GM12878 (cell line): ENCODE results near the gene HOMER2. TPM values are rescaled to one million over a fixed set of nuclear protein-coding genes. Genes with fewer than 3 reads are reported as not detected.

Experiments
- ATAC-seq: fragments of 200-7000 bp; cut with Tn5 transposase; 3 replicates; pipeline ENCODE4 v1.9.1; 2020; ENCODE audit warnings: mild to moderate bottlenecking, moderate library complexity
- BruUV-seq: library from RNA; stranded (reverse); fragments of 400-500 nt; replicated peaks from 2 replicates; lab custom pipeline; 2021; lab: Mats Ljungman, UMichigan
- CTCF ChIA-PET: fragments of 300-600 bp; sonication (Branson Sonifier 250); formaldehyde crosslinking; extraction: SDS; loops from one replicate; lab custom pipeline; 2021; ENCODE audit warnings: inconsistent platforms; lab: Yijun Ruan, JAX
- POLR2A ChIA-PET: fragments of 350-600 bp; formaldehyde crosslinking; extraction: SDS; loops from one replicate; lab custom pipeline; 2021; ENCODE audit warnings: inconsistent platforms; lab: Charles Lee
- RAD21 ChIA-PET: fragments of 300-600 bp; sonication (Branson Sonifier 250); formaldehyde crosslinking; loops from one replicate; lab custom pipeline; 2023; ENCODE audit warnings: antibody characterized with exemption; ENCODE audit not compliant: unreplicated experiment; lab: Charles Lee
- SMC1A ChIA-PET: fragments of 300-600 bp; sonication (Branson Sonifier 250); formaldehyde crosslinking; loops from one replicate; lab custom pipeline; 2023; ENCODE audit not compliant: unreplicated experiment, uncharacterized antibody; lab: Charles Lee
- DNase-seq: peaks from one replicate; pipeline ENCODE4 v3.0.0-alpha.2; 2011; ENCODE audit warnings: low read depth, low spot score
- FAIRE-seq: peaks from 3 replicates; lab custom pipeline; 2011; peaks lifted over from hg19 to GRCh38; lab: Jason Lieb, UNC
- H2AFZ ChIP-seq: 2 replicates; pipeline ENCODE4 v1.6.0; 2011; ENCODE audit warnings: low read depth, low read length, control low read depth; ENCODE audit not compliant: control insufficient read depth
- H3K27ac ChIP-seq: 2 replicates; pipeline ENCODE4 v1.5.1; 2011; ENCODE audit warnings: control low read depth; ENCODE audit not compliant: control insufficient read depth, insufficient read depth
- H3K27me3 ChIP-seq, 2 experiments: replicated peaks in 1 of 2; 2 replicates each; pipeline versions ENCODE4 v1.6.0 to v1.6.1; 2011; ENCODE audit warnings: low read length in 1 of 2; ENCODE audit not compliant: control insufficient read depth in 2 of 2, insufficient read depth in 2 of 2
- H3K36me3 ChIP-seq, 2 experiments: 2 replicates each; pipeline ENCODE4 v1.5.1; 2011; ENCODE audit warnings: low read length in 1 of 2; ENCODE audit not compliant: control insufficient read depth in 2 of 2, insufficient read depth in 2 of 2
- H3K4me1 ChIP-seq: 2 replicates; pipeline ENCODE4 v1.6.1; 2011; ENCODE audit warnings: mild to moderate bottlenecking, low read length, moderate library complexity, mixed read lengths; ENCODE audit not compliant: control insufficient read depth, insufficient read depth
- H3K4me2 ChIP-seq: 2 replicates; pipeline ENCODE4 v1.6.0; 2011; ENCODE audit warnings: control low read depth; ENCODE audit not compliant: control insufficient read depth, insufficient read depth
- H3K4me3 ChIP-seq: fragments of 200-600 bp; sonication (generic); 2 replicates; pipeline ENCODE4 v1.5.1; 2016
- H3K79me2 ChIP-seq: 2 replicates; pipeline ENCODE4 v1.6.0; 2011; ENCODE audit warnings: low read length; ENCODE audit not compliant: control insufficient read depth, insufficient read depth
- H3K9ac ChIP-seq: 2 replicates; pipeline ENCODE4 v1.8.0; 2011; ENCODE audit warnings: low read length, control low read depth, mixed read lengths; ENCODE audit not compliant: control insufficient read depth, insufficient read depth
- H3K9me3 ChIP-seq: replicated peaks from 3 replicates; pipeline ENCODE4 v1.5.1; 2011; ENCODE audit warnings: mild to moderate bottlenecking, low read length; ENCODE audit not compliant: control insufficient read depth, insufficient read depth
- H4K20me1 ChIP-seq: 2 replicates; pipeline ENCODE4 v1.6.0; 2011; ENCODE audit not compliant: control insufficient read depth, insufficient read depth
- BRCA1 ChIP-seq: IDR thresholded peaks from 2 replicates; pipeline ENCODE4 v1.6.1; 2011; ENCODE audit warnings: low read depth, low read length, improper control_type of control experiment
- CBX3 ChIP-seq: fragments of 200-600 bp; sonication (generic); IDR thresholded peaks from 2 replicates; pipeline ENCODE4 v1.6.1; 2016; ENCODE audit warnings: low read depth, borderline replicate concordance
- CBX5 ChIP-seq: sonication (generic); IDR thresholded peaks from 2 replicates; pipeline ENCODE4 v1.6.1; 2016; ENCODE audit warnings: low read depth, moderate library complexity, mild to moderate bottlenecking, inconsistent platforms
- EP300 ChIP-seq, 2 experiments: fragments of 150-350 bp in 1 of 2; IDR thresholded peaks; 2 replicates each; pipeline ENCODE4 v1.6.1; 2011 to 2012; ENCODE audit warnings: low read depth in 2 of 2, low read length in 2 of 2, borderline replicate concordance in 1 of 2, improper control_type of control experiment in 1 of 2, inconsistent platforms in 1 of 2; ENCODE audit not compliant: control insufficient read depth in 1 of 2
- FOS ChIP-seq: IDR thresholded peaks from 3 replicates; pipeline ENCODE4 v1.6.1; 2011; ENCODE audit warnings: borderline replicate concordance; ENCODE audit not compliant: insufficient read length; ENCODE audit errors: extremely low read depth
- JUND ChIP-seq: IDR thresholded peaks from 2 replicates; pipeline ENCODE4 v1.6.1; 2012; ENCODE audit warnings: low read depth, mild to moderate bottlenecking, low read length, improper control_type of control experiment, moderate library complexity
- KLF5 ChIP-seq: fragments of 450-650 bp; IDR thresholded peaks from 2 replicates; pipeline ENCODE4 v1.6.1; 2014; ENCODE audit warnings: mild to moderate bottlenecking; ENCODE audit not compliant: partially characterized antibody
- MEF2A ChIP-seq: IDR thresholded peaks from 2 replicates; pipeline ENCODE4 v1.6.1; 2011; ENCODE audit warnings: low read depth, mild to moderate bottlenecking, low read length, moderate library complexity; ENCODE audit not compliant: insufficient read depth
- NFIC ChIP-seq: IDR thresholded peaks from 2 replicates; pipeline ENCODE4 v1.6.1; 2012; ENCODE audit warnings: low read depth, mild to moderate bottlenecking, inconsistent platforms, low read length, moderate library complexity
- NFXL1 ChIP-seq: fragments of 450-650 bp; IDR thresholded peaks from 2 replicates; pipeline ENCODE4 v1.6.1; 2017; ENCODE audit warnings: antibody characterized with exemption, mild to moderate bottlenecking, borderline replicate concordance
- NR2C1 ChIP-seq: fragments of 450-650 bp; IDR thresholded peaks from 2 replicates; pipeline ENCODE4 v1.6.1; 2017; ENCODE audit warnings: antibody characterized with exemption, mild to moderate bottlenecking, moderate library complexity
- PAX8 ChIP-seq: fragments of 450-650 bp; IDR thresholded peaks from 2 replicates; pipeline ENCODE4 v1.6.1; 2017; ENCODE audit warnings: mild to moderate bottlenecking, moderate library complexity
- RCOR1 ChIP-seq: conservative IDR thresholded peaks from 2 replicates; pipeline ENCODE4 v1.6.1; 2012; ENCODE audit warnings: low read depth, low read length, improper control_type of control experiment
- SUPT20H ChIP-seq: IDR thresholded peaks from 2 replicates; pipeline ENCODE4 v1.6.1; 2011; ENCODE audit warnings: low read depth, mild to moderate bottlenecking, low read length, moderate library complexity, borderline replicate concordance; ENCODE audit not compliant: control insufficient read depth
- YBX1 ChIP-seq: fragments of 450-650 bp; IDR thresholded peaks from 2 replicates; pipeline ENCODE4 v1.6.1; 2016; ENCODE audit warnings: antibody characterized with exemption
- WGBS: methylation state at CpG from one replicate; pipeline ENCODE4 v1.1.6; 2016; ENCODE audit warnings: low lambda C conversion rate; ENCODE audit not compliant: insufficient replicate concordance, insufficient coverage; ENCODE audit errors: missing lambda C conversion rate; 5-methylcytosine and 5-hydroxymethylcytosine counted together
- in situ Hi-C: fragments of 300-500 bp; cut with MboI; formaldehyde crosslinking; loops from 9 replicates; pipeline ENCODE4 v1.14.3; 2018; ENCODE audit warnings: mixed read lengths
- intact Hi-C: fragments of 100-400 bp; cut with micrococcal nuclease; formaldehyde crosslinking; loops from one replicate; pipeline ENCODE4 v1.14.2; 2022; ENCODE audit not compliant: unreplicated experiment
- polyA plus RNA-seq, 11 experiments: library from polyadenylated mRNA; depleted of rRNA in 4 of 11; unstranded in 6 of 11; stranded (reverse) in 5 of 11; fragments of >200 nt; fragmentation: Nextera tagmentation in 4 of 11; fragmentation: Illumina TruSeq in 1 of 11; extraction: Ambion mirVana in 4 of 11; extraction: Trizol in 1 of 11; gene quantifications; 1 replicate in 1 of 11; 2 replicates in 10 of 11; pipeline versions ENCODE4 v1.2.1 to v1.2.3, GENCODE V29; 2011 to 2016; ENCODE audit warnings: inconsistent platforms in 2 of 11, missing spikeins in 2 of 11, low read depth in 1 of 11
- total RNA-seq, 4 experiments: library from RNA; depleted of rRNA in 3 of 4; stranded (reverse); fragments of >200 nt in 3 of 4; fragmentation: Illumina TruSeq in 1 of 4; extraction: Trizol in 1 of 4; gene quantifications; 2 replicates each; pipeline versions ENCODE4 v1.2.1 to v1.2.3, GENCODE V29; 2013 to 2021

HOMER2 gene
- total and polyA plus RNA-seq, 10 of the 15 experiments (the other 5 are each of a cell fraction or from before 2014, with no cell fraction given) = 0.60 to 5.0 (median 1.8) TPM

GRCh38 chr15:82928711-82929110 is 23.8 kb downstream of the HOMER2 start (continued):
- TF ChIP-seq CBX5 = no peak
- no peak for TF ChIP-seq CBX3

GRCh38 chr15:82923744-82924143 is 28.8 kb downstream of the HOMER2 start:
- ChIA-PET POLR2A (no interaction called here), CTCF (interaction anchor here (0.9 kb wide), 1 partner anchor 76 kb away, joined by 3 read pairs; no protein-coding TSS in a partner anchor), RAD21 (no interaction called here), SMC1A (interaction anchor here (0.7 kb wide), 1 partner anchor 18 kb away, joined by 3 read pairs; no protein-coding TSS in a partner anchor)
- Histone ChIP-seq H4K20me1 (no peaks in the 10 kb centered on the region), H3K79me2 (no peaks in the 10 kb centered on the region), H3K9me3 (no peaks in the 10 kb centered on the region), H3K4me2 (no peak overlapping the region), H3K27me3 (peaks cover 0 to 3% of the 10 kb centered on the region in 2 experiments; a peak in 3 of 4 replicates), H3K4me1 (no peaks in the 10 kb centered on the region), H3K27ac (no peak overlapping the region), H3K9ac (no peak overlapping the region), H2AFZ (no peak overlapping the region), H3K4me3 (no peak overlapping the region), H3K36me3 (no peaks in the 10 kb centered on the region)
- TF ChIP-seq KLF5 (no peak), EP300 (IDR thresholded peaks at IDR 0.05; ENCODE audit: borderline replicate concordance in 1 of 2, control insufficient read depth in 1 of 2, low read depth in 2 of 2, low read length in 2 of 2) (no peak), NR2C1 (no peak), NFXL1 (no peak), RCOR1 (no peak), SUPT20H (no peak), JUND (no peak), BRCA1 (no peak), YBX1 (no peak), MEF2A (no peak), FOS (no peak), NFIC (no peak), PAX8 (no peak)
- no TSS peak for BruUV-seq
- DNase-seq (no peak), FAIRE-seq (no peak), ATAC-seq (no peak)
- WGBS = 56% methylated on average over 7 of the region's 7 CpGs
- intact Hi-C loops = no loop called here
- in situ Hi-C loops = no loop called here
